HG03097 (cell line): ENCODE results near the gene SIRPA.
"Not testable (repeated sequence)": the region's sequence is repeated elsewhere in the genome, so short reads cannot be mapped to it uniquely, and the experiment has no call there.

Source experiments
- ATAC-seq: cut with Tn5 transposase; IDR thresholded peaks from one replicate; pipeline ENCODE4 v1.9.1; 2021; ENCODE audit not compliant: unreplicated experiment, low FRiP score

Gene SIRPA

GRCh38 chr20:1904135-1904534 lies 8.9 kb downstream of the SIRPA start:
- no peak for ATAC-seq

- ATAC-seq, result no peak
Observed at GRCh38 chr20:1905009-1905408, 9.8 kb downstream of the SIRPA start.

- ATAC-seq, result no peak
Observed at GRCh38 chr20:1905693-1906092, 10.5 kb downstream of the SIRPA start.

- ATAC-seq, result no peak
Observed at GRCh38 chr20:1906361-1907051, 11.3 kb downstream of the SIRPA start.

- no peak for ATAC-seq
Observed at GRCh38 chr20:1907586-1907985, 12.4 kb downstream of the SIRPA start.

- ATAC-seq, result no peak
Observed at GRCh38 chr20:1908191-1908590, 13.0 kb downstream of the SIRPA start.

GRCh38 chr20:1909097-1909496 lies 13.9 kb downstream of the SIRPA start:
- ATAC-seq, result no peak

GRCh38 chr20:1911536-1911935 lies 16.3 kb downstream of the SIRPA start:
- ATAC-seq, result no peak

- no peak for ATAC-seq
Observed at GRCh38 chr20:1912053-1912452, 16.8 kb downstream of the SIRPA start.

GRCh38 chr20:1912646-1913045 lies 17.4 kb downstream of the SIRPA start:
- ATAC-seq, result no peak

GRCh38 chr20:1915233-1915632 lies 20.0 kb downstream of the SIRPA start:
- not testable (repeated sequence) for ATAC-seq

GRCh38 chr20:1915725-1916124 lies 20.5 kb downstream of the SIRPA start:
- ATAC-seq, result no peak

- no peak for ATAC-seq
Observed at GRCh38 chr20:1917786-1918185, 22.6 kb downstream of the SIRPA start.

- ATAC-seq, result no peak
Observed at GRCh38 chr20:1918491-1919165, 23.4 kb downstream of the SIRPA start.

- ATAC-seq, result no peak
Observed at GRCh38 chr20:1920252-1920651, 25.0 kb downstream of the SIRPA start.

GRCh38 chr20:1920826-1921225 lies 25.6 kb downstream of the SIRPA start:
- ATAC-seq, result no peak

GRCh38 chr20:1921985-1922384 lies 26.8 kb downstream of the SIRPA start:
- ATAC-seq, result not testable (repeated sequence)

- ATAC-seq, result no peak
Observed at GRCh38 chr20:1922786-1923185, 27.6 kb downstream of the SIRPA start.

GRCh38 chr20:1924910-1925861 lies 30.0 kb downstream of the SIRPA start:
- ATAC-seq, result no peak

GRCh38 chr20:1926237-1926636 lies 31.0 kb downstream of the SIRPA start:
- no peak for ATAC-seq

- no peak for ATAC-seq
Observed at GRCh38 chr20:1927217-1927616, 32.0 kb downstream of the SIRPA start.
